Urothelium cell line (cell line): ENCODE measurements around the gene ZSCAN12.
"Not testable (repeated sequence)": the region's sequence is repeated elsewhere in the genome, so short reads cannot be mapped to it uniquely, and the experiment has no call there.

ENCODE experiments used
- DNase-seq: peaks from one replicate; pipeline ENCODE4 v3.0.0; 2011; ENCODE audit warnings: low spot score, mixed read lengths
- FAIRE-seq: peaks from 2 replicates; lab custom pipeline; 2011; peaks lifted over from hg19 to GRCh38; lab: Jason Lieb, UNC

Gene ZSCAN12

GRCh38 chr6:28395918-28396317, 3.6 kb downstream of the ZSCAN12 start:
- no peak for DNase-seq
- FAIRE-seq = no peak

- FAIRE-seq (no peak), DNase-seq (peak; percentile 13)
Measured at GRCh38 chr6:28393912-28394662, 5.5 kb downstream of the ZSCAN12 start.

- FAIRE-seq (no peak), DNase-seq (no peak)
Measured at GRCh38 chr6:28390688-28391087, 8.9 kb downstream of the ZSCAN12 start.

- DNase-seq (no peak), FAIRE-seq (no peak)
Measured at GRCh38 chr6:28384143-28384533, 15.4 kb downstream of the ZSCAN12 start.

- DNase-seq (no peak), FAIRE-seq (no peak)
Measured at GRCh38 chr6:28383235-28384142, 16.1 kb downstream of the ZSCAN12 start.

- FAIRE-seq (no peak), DNase-seq (no peak)
Measured at GRCh38 chr6:28380381-28380780, 19.2 kb downstream of the ZSCAN12 start.

- no peak for DNase-seq
Measured at GRCh38 chr6:28378644-28379043, 20.9 kb downstream of the ZSCAN12 start.

GRCh38 chr6:28377879-28378278, 21.7 kb downstream of the ZSCAN12 start:
- no peak for DNase-seq
- FAIRE-seq = peak; percentile 40

More at GRCh38 chr6:28378644-28379043, 20.9 kb downstream of the ZSCAN12 start:
- no peak for FAIRE-seq

GRCh38 chr6:28373925-28374324, 25.6 kb downstream of the ZSCAN12 start:
- DNase-seq = no peak
- FAIRE-seq = no peak

- DNase-seq = no peak
Measured at GRCh38 chr6:28371706-28372451, 27.7 kb downstream of the ZSCAN12 start.

GRCh38 chr6:28371280-28371679, 28.3 kb downstream of the ZSCAN12 start:
- DNase-seq = no peak
- no peak for FAIRE-seq

More at GRCh38 chr6:28371706-28372451, 27.7 kb downstream of the ZSCAN12 start:
- no peak for FAIRE-seq

- no peak for DNase-seq
- no peak for FAIRE-seq
Measured at GRCh38 chr6:28370440-28370839, 29.1 kb downstream of the ZSCAN12 start.

GRCh38 chr6:28369463-28369862, 30.1 kb downstream of the ZSCAN12 start:
- DNase-seq (no peak), FAIRE-seq (no peak)

- FAIRE-seq = no peak
- DNase-seq = no peak
Measured at GRCh38 chr6:28368522-28368921, 31.0 kb downstream of the ZSCAN12 start.

GRCh38 chr6:28365590-28365989, 34.0 kb downstream of the ZSCAN12 start:
- not testable (repeated sequence) for FAIRE-seq, DNase-seq

- FAIRE-seq = no peak
Measured at GRCh38 chr6:28360961-28361360, 38.6 kb downstream of the ZSCAN12 start.

GRCh38 chr6:28359562-28359961, 40.0 kb downstream of the ZSCAN12 start:
- not testable (repeated sequence) for FAIRE-seq, DNase-seq

More at GRCh38 chr6:28360961-28361360, 38.6 kb downstream of the ZSCAN12 start:
- no peak for DNase-seq

GRCh38 chr6:28357036-28357435, 42.5 kb downstream of the ZSCAN12 start:
- no peak for FAIRE-seq

GRCh38 chr6:28356666-28357020, 42.9 kb downstream of the ZSCAN12 start:
- no peak for FAIRE-seq
- no peak for DNase-seq

More at GRCh38 chr6:28357036-28357435, 42.5 kb downstream of the ZSCAN12 start:
- peak; percentile 12 for DNase-seq

- FAIRE-seq (no peak), DNase-seq (peak; percentile 69)
Measured at GRCh38 chr6:28355743-28356665, 43.5 kb downstream of the ZSCAN12 start.
